ENCODE measurements around the gene CDC42EP4.

CDC42EP4 gene

DNA sequence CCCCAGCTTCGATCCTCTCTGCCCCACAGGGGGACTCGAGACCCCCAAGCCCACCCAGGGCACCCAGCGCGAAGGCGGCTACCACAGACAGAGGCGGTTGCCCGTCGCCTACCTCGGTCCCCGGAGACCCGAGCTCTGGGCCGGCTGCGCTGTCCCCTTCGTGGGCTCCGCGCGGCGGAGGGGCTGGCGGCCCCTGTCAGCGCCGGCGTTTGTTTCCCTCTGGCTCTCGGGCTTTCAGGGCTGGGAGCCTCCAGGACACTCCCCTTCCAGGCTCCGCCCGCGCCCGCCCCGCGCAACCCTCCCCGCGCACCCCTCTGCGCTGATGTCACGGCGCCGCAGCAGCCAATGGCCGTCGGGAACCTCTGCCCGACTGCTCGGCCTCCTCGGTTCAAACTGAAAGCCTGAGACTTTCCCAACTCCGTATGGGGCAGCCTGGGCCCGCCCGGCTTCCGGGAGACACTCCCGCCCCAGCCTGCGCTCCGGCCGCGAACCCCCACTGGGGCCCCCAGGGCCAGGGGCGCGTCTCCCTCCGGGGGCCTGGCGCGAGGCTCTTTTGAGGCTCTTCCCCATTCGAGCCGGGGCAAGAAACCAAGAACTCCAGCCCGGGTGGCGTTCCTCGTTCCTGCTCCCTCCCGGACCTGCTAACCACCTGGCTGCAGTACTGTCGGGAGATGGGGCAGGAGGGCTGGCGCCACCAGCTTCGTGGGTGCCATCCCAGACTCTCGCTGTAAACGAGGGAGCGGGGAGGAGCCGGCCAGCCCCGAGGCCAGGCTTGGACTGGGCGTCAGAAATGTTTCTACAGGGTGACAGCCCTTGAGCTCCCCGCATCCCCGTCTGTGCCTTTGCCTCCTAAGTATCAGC, at the start of gene CDC42EP4 (continued):
- TF ChIP-seq, protein P1, sequence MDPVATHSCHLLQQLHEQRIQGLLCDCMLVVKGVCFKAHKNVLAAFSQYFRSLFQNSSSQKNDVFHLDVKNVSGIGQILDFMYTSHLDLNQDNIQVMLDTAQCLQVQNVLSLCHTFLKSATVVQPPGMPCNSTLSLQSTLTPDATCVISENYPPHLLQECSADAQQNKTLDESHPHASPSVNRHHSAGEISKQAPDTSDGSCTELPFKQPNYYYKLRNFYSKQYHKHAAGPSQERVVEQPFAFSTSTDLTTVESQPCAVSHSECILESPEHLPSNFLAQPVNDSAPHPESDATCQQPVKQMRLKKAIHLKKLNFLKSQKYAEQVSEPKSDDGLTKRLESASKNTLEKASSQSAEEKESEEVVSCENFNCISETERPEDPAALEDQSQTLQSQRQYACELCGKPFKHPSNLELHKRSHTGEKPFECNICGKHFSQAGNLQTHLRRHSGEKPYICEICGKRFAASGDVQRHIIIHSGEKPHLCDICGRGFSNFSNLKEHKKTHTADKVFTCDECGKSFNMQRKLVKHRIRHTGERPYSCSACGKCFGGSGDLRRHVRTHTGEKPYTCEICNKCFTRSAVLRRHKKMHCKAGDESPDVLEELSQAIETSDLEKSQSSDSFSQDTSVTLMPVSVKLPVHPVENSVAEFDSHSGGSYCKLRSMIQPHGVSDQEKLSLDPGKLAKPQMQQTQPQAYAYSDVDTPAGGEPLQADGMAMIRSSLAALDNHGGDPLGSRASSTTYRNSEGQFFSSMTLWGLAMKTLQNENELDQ (tag by site-specific recombination; IDR thresholded peaks at IDR 0.05; ENCODE audit: low read depth) = no peak
- TF ChIP-seq ZNF785 (tag by site-specific recombination; IDR thresholded peaks at IDR 0.05) (no peak), ZNF521 (tag by site-specific recombination; IDR thresholded peaks at IDR 0.05) (no peak), ZNF121 (tag by site-specific recombination; IDR thresholded peaks at IDR 0.05) (no peak), ZBTB17 (tag by site-specific recombination; IDR thresholded peaks at IDR 0.05) (peak; percentile 49), ZNF610 (tag by site-specific recombination; IDR thresholded peaks at IDR 0.05; ENCODE audit: borderline replicate concordance) (no peak), ZNF701 (tag by site-specific recombination; IDR thresholded peaks at IDR 0.05) (no peak), ZNF571 (tag by site-specific recombination; IDR thresholded peaks at IDR 0.05) (no peak), ZBTB48 (tag by site-specific recombination; IDR thresholded peaks at IDR 0.05) (no peak; the same call in 1 of the 2 replicates), GLI2 (tag by site-specific recombination; IDR thresholded peaks at IDR 0.05; ENCODE audit: borderline replicate concordance, low read depth) (no peak), ZNF302 (tag by site-specific recombination; IDR thresholded peaks at IDR 0.05; ENCODE audit: low read depth) (no peak), ZNF366 (tag by site-specific recombination; conservative IDR thresholded peaks at IDR 0.05) (no peak), SALL2 (tag by site-specific recombination; IDR thresholded peaks at IDR 0.05; ENCODE audit: borderline replicate concordance) (no peak), ZNF791 (tag by site-specific recombination; IDR thresholded peaks at IDR 0.05) (no peak), REPIN1 (tag by site-specific recombination; IDR thresholded peaks at IDR 0.05; ENCODE audit: low read depth) (no peak), ZNF555 (tag by site-specific recombination; conservative IDR thresholded peaks at IDR 0.05) (no peak), HOXA7 (CRISPR knock-in tag; IDR thresholded peaks at IDR 0.05; ENCODE audit: borderline replicate concordance) (no peak), ZNF24 (tag by site-specific recombination; IDR thresholded peaks at IDR 0.05) (no peak), ZSCAN30 (tag by site-specific recombination; IDR thresholded peaks at IDR 0.05) (peak; percentile 66; the same call in 1 of the 2 replicates), ZFP3 (tag by site-specific recombination; IDR thresholded peaks at IDR 0.05; ENCODE audit: low read depth) (no peak), HOXD13 (CRISPR knock-in tag; IDR thresholded peaks at IDR 0.05; ENCODE audit: borderline replicate concordance) (no peak), KLF7 (tag by site-specific recombination; IDR thresholded peaks at IDR 0.05; ENCODE audit: borderline replicate concordance) (no peak)
- TF ChIP-seq, protein P2, sequence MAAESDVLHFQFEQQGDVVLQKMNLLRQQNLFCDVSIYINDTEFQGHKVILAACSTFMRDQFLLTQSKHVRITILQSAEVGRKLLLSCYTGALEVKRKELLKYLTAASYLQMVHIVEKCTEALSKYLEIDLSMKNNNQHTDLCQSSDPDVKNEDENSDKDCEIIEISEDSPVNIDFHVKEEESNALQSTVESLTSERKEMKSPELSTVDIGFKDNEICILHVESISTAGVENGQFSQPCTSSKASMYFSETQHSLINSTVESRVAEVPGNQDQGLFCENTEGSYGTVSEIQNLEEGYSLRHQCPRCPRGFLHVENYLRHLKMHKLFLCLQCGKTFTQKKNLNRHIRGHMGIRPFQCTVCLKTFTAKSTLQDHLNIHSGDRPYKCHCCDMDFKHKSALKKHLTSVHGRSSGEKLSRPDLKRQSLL (tag by site-specific recombination; IDR thresholded peaks at IDR 0.05) = 0 out of 2 replicates have a peak, but pooled peaks have one; percentile 4
- TF ChIP-seq, protein P3, sequence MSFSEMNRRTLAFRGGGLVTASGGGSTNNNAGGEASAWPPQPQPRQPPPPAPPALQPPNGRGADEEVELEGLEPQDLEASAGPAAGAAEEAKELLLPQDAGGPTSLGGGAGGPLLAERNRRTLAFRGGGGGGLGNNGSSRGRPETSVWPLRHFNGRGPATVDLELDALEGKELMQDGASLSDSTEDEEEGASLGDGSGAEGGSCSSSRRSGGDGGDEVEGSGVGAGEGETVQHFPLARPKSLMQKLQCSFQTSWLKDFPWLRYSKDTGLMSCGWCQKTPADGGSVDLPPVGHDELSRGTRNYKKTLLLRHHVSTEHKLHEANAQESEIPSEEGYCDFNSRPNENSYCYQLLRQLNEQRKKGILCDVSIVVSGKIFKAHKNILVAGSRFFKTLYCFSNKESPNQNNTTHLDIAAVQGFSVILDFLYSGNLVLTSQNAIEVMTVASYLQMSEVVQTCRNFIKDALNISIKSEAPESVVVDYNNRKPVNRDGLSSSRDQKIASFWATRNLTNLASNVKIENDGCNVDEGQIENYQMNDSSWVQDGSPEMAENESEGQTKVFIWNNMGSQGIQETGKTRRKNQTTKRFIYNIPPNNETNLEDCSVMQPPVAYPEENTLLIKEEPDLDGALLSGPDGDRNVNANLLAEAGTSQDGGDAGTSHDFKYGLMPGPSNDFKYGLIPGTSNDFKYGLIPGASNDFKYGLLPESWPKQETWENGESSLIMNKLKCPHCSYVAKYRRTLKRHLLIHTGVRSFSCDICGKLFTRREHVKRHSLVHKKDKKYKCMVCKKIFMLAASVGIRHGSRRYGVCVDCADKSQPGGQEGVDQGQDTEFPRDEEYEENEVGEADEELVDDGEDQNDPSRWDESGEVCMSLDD (tag by site-specific recombination; IDR thresholded peaks at IDR 0.05) = peak; percentile 69
- TF ChIP-seq, protein P4, sequence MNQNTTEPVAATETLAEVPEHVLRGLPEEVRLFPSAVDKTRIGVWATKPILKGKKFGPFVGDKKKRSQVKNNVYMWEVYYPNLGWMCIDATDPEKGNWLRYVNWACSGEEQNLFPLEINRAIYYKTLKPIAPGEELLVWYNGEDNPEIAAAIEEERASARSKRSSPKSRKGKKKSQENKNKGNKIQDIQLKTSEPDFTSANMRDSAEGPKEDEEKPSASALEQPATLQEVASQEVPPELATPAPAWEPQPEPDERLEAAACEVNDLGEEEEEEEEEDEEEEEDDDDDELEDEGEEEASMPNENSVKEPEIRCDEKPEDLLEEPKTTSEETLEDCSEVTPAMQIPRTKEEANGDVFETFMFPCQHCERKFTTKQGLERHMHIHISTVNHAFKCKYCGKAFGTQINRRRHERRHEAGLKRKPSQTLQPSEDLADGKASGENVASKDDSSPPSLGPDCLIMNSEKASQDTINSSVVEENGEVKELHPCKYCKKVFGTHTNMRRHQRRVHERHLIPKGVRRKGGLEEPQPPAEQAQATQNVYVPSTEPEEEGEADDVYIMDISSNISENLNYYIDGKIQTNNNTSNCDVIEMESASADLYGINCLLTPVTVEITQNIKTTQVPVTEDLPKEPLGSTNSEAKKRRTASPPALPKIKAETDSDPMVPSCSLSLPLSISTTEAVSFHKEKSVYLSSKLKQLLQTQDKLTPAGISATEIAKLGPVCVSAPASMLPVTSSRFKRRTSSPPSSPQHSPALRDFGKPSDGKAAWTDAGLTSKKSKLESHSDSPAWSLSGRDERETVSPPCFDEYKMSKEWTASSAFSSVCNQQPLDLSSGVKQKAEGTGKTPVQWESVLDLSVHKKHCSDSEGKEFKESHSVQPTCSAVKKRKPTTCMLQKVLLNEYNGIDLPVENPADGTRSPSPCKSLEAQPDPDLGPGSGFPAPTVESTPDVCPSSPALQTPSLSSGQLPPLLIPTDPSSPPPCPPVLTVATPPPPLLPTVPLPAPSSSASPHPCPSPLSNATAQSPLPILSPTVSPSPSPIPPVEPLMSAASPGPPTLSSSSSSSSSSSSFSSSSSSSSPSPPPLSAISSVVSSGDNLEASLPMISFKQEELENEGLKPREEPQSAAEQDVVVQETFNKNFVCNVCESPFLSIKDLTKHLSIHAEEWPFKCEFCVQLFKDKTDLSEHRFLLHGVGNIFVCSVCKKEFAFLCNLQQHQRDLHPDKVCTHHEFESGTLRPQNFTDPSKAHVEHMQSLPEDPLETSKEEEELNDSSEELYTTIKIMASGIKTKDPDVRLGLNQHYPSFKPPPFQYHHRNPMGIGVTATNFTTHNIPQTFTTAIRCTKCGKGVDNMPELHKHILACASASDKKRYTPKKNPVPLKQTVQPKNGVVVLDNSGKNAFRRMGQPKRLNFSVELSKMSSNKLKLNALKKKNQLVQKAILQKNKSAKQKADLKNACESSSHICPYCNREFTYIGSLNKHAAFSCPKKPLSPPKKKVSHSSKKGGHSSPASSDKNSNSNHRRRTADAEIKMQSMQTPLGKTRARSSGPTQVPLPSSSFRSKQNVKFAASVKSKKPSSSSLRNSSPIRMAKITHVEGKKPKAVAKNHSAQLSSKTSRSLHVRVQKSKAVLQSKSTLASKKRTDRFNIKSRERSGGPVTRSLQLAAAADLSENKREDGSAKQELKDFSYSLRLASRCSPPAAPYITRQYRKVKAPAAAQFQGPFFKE (tag by site-specific recombination; IDR thresholded peaks at IDR 0.05; ENCODE audit: borderline replicate concordance) = no peak
- TF ChIP-seq, protein P5, sequence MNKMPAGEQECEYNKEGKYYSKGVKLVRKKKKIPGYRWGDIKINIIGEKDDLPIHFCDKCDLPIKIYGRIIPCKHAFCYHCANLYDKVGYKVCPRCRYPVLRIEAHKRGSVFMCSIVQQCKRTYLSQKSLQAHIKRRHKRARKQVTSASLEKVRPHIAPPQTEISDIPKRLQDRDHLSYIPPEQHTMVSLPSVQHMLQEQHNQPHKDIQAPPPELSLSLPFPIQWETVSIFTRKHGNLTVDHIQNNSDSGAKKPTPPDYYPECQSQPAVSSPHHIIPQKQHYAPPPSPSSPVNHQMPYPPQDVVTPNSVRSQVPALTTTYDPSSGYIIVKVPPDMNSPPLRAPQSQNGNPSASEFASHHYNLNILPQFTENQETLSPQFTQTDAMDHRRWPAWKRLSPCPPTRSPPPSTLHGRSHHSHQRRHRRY (tag by site-specific recombination; IDR thresholded peaks at IDR 0.05) = no peak

All from HEK293 (cell line).